H1 (cell line): ENCODE data around the gene DENND1A. TPM values are rescaled to one million over a fixed set of nuclear protein-coding genes. Genes with fewer than 3 reads are reported as not detected.

Source experiments
- CHD7 ChIP-seq: fragments of 300-600 bp; sonication (generic); IDR thresholded peaks from 2 replicates; pipeline ENCODE4 v1.7.1; 2012; ENCODE audit warnings: low read length, moderate library complexity, mild to moderate bottlenecking, inconsistent platforms; ENCODE audit not compliant: insufficient replicate concordance
- CREB1 ChIP-seq: IDR thresholded peaks from 2 replicates; pipeline ENCODE4 v1.6.1; 2012; ENCODE audit warnings: inconsistent platforms
- JUN ChIP-seq: IDR thresholded peaks from 2 replicates; pipeline ENCODE4 v1.6.1; 2011; ENCODE audit warnings: low read depth, mild to moderate bottlenecking, improper control_type of control experiment, low read length
- MAFK ChIP-seq: IDR thresholded peaks from 2 replicates; pipeline ENCODE4 v1.6.1; 2012; ENCODE audit warnings: low read depth, mild to moderate bottlenecking, improper control_type of control experiment, low read length
- NANOG ChIP-seq: IDR thresholded peaks from 2 replicates; pipeline ENCODE4 v1.6.1; 2011; ENCODE audit warnings: low read length, low read depth, mild to moderate bottlenecking, inconsistent platforms; ENCODE audit not compliant: insufficient read depth, poor library complexity, severe bottlenecking
- polyA plus RNA-seq, 7 experiments: library from polyadenylated mRNA; depleted of rRNA in 3 of 7; stranded (reverse) in 5 of 7; unstranded in 2 of 7; fragments of >200 nt in 5 of 7; fragments of 200-250 nt in 2 of 7; gene quantifications; 1 replicate in 5 of 7; 2 replicates in 1 of 7; 4 replicates in 1 of 7; pipeline versions ENCODE4 v1.2.1 to v1.2.3, GENCODE V29; 2011 to 2013; ENCODE audit warnings: missing spikeins in 2 of 7, mixed read lengths in 2 of 7
- total RNA-seq: library from RNA; stranded (reverse); fragmentation: NEBNext Ultra II Directional; extraction: Animal tissue kit (Norgen Biotek cat#: 25700); gene quantifications from 2 replicates; pipeline ENCODE4 v1.2.1, GENCODE V29; 2021

DENND1A gene
- total and polyA plus RNA-seq, 2 of the 8 experiments (the other 6 are each of a cell fraction or from before 2014, with no cell fraction given) = 24.1 to 26.4 TPM

- TF ChIP-seq CHD7 (no peak), CREB1 (no peak), NANOG (no peak), MAFK (no peak), JUN (no peak)
- TF ChIP-seq, all 59 proteins: peak for 0
These were observed 45.9 kb upstream of the DENND1A start (continued) for GRCh38 chr9:123975871-123976270.
